Activated T-cell treated with anti-CD3 and anti-CD28 coated beads, Interleukin-2, amount 50 U/mL, for 72 hours (primary cell): ENCODE data around the gene NGFR. TPM values are rescaled to one million over a fixed set of nuclear protein-coding genes. Genes with fewer than 3 reads are reported as not detected.
"Not testable (repeated sequence)": the region's sequence is repeated elsewhere in the genome, so short reads cannot be mapped to it uniquely, and the experiment has no call there.

Experiments
- ATAC-seq, 2 donors: fragments of 150-1000 bp; cut with Tn5 transposase; replicated peaks in 1 of 2; 2 replicates each; pipeline ENCODE4 v1.10.0; 2021; ENCODE audit warnings: moderate library complexity in 2 of 2, mild to moderate bottlenecking in 1 of 2
- DNase-seq, 2 donors: peaks; one replicate each; pipeline ENCODE4 v3.0.0; 2021 to 2022; ENCODE audit warnings: mixed read lengths in 1 of 2
- H3K27ac Mint-ChIP-seq: one replicate; pipeline ENCODE4 v1.8.0; 2022; ENCODE audit warnings: mild to moderate bottlenecking, moderate library complexity, mixed read lengths
- H3K27me3 Mint-ChIP-seq: one replicate; pipeline ENCODE4 v1.8.0; 2022; ENCODE audit warnings: low read depth, mixed read lengths
- H3K36me3 Mint-ChIP-seq, 2 donors: one replicate each; pipeline ENCODE4 v1.8.0; 2022; ENCODE audit warnings: mixed read lengths in 2 of 2, mild to moderate bottlenecking in 1 of 2; ENCODE audit not compliant: insufficient read depth in 2 of 2
- H3K4me1 Mint-ChIP-seq: one replicate; pipeline ENCODE4 v1.8.0; 2022; ENCODE audit warnings: low read depth, mixed read lengths
- H3K4me3 Mint-ChIP-seq, 2 donors: one replicate each; pipeline ENCODE4 v1.8.0; 2022; ENCODE audit warnings: mild to moderate bottlenecking in 2 of 2, mixed read lengths in 2 of 2, moderate library complexity in 2 of 2
- H3K9me3 Mint-ChIP-seq, 2 donors: one replicate each; pipeline ENCODE4 v1.8.0; 2022; ENCODE audit warnings: mixed read lengths in 2 of 2
- total RNA-seq, 2 donors: library from RNA; stranded (reverse); gene quantifications; one replicate each; pipeline ENCODE4 v1.2.3, GENCODE V29; 2022

Gene NGFR
- total RNA-seq, 2 donors from 2014 or later, result 0.14 to 0.28 TPM

DNA sequence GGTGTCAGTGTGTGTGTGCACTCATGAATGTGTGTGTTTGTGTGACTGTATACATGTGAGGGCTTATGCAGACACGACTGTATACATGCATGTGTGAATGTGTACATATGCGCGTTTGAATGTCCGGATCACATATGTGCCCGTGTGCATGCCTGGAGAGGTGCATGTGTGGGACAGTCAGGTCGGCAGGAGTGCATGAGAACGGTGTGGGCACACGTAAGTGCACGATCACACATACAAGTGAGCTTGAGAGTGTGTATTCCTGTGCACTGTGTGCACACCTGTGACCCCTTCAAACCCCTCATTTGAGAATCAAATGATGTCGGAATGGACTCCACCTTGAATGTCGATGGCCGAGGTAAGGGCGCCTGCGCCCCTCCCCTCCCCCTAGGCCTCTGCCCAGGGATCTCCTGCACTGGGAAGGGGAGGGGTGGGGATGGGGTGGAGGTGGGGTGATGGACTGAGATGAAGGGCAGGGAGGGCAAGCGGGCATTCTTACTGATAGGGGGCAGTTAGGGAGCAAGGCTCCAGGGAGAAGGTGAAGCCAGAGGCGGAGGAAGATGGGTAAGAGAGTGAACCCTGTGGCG is 601 bp upstream of the NGFR start:
- H3K27ac Mint-ChIP-seq, result no peak overlapping the region
- no peak for DNase-seq
- peaks cover 8% of the 10 kb centered on the region for H3K4me1 Mint-ChIP-seq
- H3K9me3 Mint-ChIP-seq, result no peaks in the 10 kb centered on the region
- peak overlapping the region; percentile 82 to 88 for H3K4me3 Mint-ChIP-seq
- peaks cover 66% of the 10 kb centered on the region for H3K27me3 Mint-ChIP-seq
- no peaks in the 10 kb centered on the region for H3K36me3 Mint-ChIP-seq
- no peak for ATAC-seq

DNA sequence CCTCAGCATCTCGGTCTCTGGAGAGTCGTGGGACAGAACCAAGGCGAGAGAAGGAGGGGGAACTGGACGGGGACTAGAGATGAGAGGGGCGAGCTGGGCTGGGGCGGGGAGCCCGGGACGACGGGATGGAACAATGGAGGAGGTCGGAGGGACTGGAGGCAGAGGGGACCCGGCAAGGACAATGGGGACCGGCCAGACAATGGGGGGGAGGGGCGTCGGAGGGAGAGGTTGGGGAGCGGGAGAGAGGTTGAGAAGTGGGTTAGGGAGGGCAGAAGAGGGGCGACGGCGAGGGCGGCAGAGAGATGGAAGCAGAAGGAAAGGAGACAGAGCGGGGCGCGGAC is 719 bp downstream of the NGFR start:
- Mint-ChIP-seq H3K4me1 (peaks cover 8% of the 10 kb centered on the region), H3K4me3 (peak overlapping the region; percentile 85 to 88), H3K36me3 (no peaks in the 10 kb centered on the region), H3K27ac (peak overlapping the region; percentile 62), H3K27me3 (peaks cover 74% of the 10 kb centered on the region), H3K9me3 (no peaks in the 10 kb centered on the region)
- peak in 1 of 2 donors; percentile 2 for ATAC-seq
- DNase-seq, result peak in 1 of 2 donors; percentile 6

DNA sequence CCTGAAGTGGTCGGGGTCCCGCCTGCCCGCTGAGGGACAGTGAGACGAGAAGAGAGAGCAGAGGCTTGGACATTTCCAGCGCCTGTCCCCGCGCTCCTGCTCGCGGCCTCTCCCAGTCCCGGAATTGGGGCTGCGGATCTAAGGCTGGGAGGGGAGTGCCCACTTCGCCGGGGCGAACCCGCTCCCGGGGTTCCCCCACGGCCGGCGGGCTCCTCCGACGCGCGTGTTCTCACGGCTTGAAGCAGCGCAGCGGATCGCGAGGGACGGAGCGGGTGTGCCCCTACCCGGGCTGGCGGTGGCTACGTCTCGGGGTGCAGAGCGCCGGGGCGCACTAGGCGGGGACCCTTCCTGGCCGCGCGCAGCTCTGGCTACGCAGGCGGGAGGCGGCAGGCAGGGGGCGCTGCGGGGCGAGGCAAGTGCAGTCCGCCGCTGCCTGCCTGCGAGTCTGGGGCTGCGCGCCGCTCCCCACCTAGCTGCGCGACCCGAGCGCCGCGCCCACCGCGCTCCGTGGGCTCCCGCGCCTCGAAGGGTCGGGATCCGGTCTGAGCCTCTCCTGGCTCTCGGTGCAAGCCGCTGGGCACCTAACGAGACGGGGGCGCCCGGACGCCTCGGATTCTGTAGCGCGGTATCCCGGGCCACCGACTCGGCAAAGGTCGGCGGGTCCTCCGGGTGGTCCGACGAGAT is 1.2 kb downstream of the NGFR start:
- peaks cover 72% of the 10 kb centered on the region for H3K27me3 Mint-ChIP-seq
- no peaks in the 10 kb centered on the region for H3K36me3 Mint-ChIP-seq
- peak overlapping the region; percentile 62 for H3K27ac Mint-ChIP-seq
- H3K4me1 Mint-ChIP-seq, result peaks cover 8% of the 10 kb centered on the region
- H3K4me3 Mint-ChIP-seq, result peak overlapping the region; percentile 85 to 88
- H3K9me3 Mint-ChIP-seq, result no peaks in the 10 kb centered on the region
- DNase-seq (peak; percentile 92), ATAC-seq (peak; percentile 85 to 87)

DNA sequence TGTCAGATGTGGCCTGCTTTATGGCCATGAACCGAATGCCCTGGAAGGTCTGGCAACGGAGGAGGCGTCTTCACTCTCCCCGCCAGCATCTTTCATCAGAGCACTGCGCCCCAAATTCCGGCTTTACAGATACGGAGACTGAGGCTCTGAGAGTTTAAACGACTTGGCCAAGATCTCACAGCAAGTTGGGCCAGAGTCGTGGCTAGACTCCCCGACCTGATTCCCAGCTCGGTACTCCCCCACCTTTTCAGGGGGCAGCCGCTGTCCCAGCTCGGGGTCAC is 1.7 kb downstream of the NGFR start:
- peak overlapping the region; percentile 85 to 88 for H3K4me3 Mint-ChIP-seq
- H3K4me1 Mint-ChIP-seq, result peaks cover 8% of the 10 kb centered on the region
- no peaks in the 10 kb centered on the region for H3K36me3 Mint-ChIP-seq
- DNase-seq (peak in 1 of 2 donors; percentile 5), ATAC-seq (peak in 1 of 2 donors; percentile 1)
- no peaks in the 10 kb centered on the region for H3K9me3 Mint-ChIP-seq
- H3K27ac Mint-ChIP-seq, result no peak overlapping the region
- H3K27me3 Mint-ChIP-seq, result peaks cover 67% of the 10 kb centered on the region

DNA sequence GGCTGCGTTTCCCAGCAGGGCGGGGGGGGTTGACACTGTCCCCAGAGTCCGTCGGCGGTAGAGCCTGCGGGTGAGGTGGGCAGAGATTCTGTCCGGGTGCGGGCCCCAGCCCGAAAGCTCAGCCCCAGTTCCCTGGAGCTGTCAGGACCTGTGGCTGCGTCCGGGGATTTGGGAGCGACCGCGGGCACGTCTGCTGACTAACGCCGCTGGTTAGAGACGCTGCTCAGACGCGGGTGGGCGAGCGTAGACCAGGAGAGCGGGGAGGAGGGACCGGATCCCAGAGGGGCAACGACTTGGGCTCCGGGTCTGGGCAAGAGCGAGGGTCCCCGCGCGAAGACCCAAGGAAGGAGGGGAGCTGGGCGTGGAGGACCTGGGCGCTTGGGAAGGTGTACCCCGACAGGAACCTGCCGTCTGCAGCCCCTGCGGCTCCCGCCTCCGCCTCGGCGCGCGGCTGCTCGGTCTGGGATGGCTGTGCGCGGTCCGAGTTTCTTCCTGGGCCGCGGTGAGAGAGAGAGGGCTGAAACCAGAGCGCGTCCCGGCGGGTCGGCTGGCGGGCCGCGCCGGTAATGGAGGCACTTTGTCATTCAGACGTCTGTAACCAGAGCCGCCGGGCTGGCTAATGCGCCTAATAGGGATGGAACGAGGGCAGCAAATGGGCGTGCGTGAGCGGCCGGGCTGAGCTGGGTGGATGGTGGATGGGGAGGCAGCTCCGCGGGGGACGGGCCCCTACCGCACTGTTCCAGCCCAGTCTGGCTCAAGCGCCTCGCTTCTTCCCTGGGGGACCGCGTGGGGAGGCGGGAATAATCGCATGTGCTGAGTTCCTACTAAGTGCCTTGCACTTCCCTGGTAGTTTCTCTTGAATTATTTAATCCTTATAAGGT is 2.3 kb downstream of the NGFR start:
- Mint-ChIP-seq H3K36me3 (no peaks in the 10 kb centered on the region), H3K27ac (no peak overlapping the region), H3K27me3 (peaks cover 68% of the 10 kb centered on the region), H3K4me1 (peaks cover 8% of the 10 kb centered on the region), H3K4me3 (peak overlapping the region; percentile 85 to 88), H3K9me3 (no peaks in the 10 kb centered on the region)
- peak in 1 of 2 donors; percentile 6 for ATAC-seq
- DNase-seq, result peak; percentile 15 to 21

DNA sequence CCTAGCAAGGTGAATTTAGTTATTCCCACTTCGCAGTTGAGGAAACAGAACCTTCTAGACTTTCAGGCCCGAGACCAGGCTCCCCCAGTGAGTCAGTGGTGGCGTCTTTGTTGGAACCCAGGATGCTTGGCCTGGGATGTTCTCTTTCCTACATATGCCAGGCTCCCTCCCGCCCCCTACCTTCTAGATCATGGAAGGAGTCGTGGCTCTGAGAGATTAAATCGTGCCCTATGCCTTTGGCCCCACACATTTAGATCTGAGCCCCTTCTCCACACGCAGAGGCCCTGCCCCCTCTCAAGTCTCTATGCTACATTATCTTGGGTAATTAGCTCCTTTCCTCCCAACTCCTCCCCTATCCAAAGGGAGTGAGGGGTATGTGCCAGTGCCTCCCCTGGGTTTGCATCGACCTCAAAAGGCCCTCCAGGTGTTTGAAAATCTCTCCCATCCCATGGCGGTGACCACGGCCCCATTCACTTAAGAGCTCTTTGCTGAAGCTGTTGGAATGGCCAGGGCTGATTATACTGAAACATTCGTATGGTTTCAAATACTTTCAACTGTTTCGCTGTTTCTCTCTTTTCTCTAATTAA is 3.0 kb downstream of the NGFR start:
- Mint-ChIP-seq H3K27me3 (peaks cover 75% of the 10 kb centered on the region), H3K4me3 (peak overlapping the region; percentile 19 to 88), H3K27ac (no peak overlapping the region), H3K36me3 (no peaks in the 10 kb centered on the region), H3K9me3 (no peaks in the 10 kb centered on the region), H3K4me1 (peaks cover 8% of the 10 kb centered on the region)
- ATAC-seq (no peak), DNase-seq (no peak)

DNA sequence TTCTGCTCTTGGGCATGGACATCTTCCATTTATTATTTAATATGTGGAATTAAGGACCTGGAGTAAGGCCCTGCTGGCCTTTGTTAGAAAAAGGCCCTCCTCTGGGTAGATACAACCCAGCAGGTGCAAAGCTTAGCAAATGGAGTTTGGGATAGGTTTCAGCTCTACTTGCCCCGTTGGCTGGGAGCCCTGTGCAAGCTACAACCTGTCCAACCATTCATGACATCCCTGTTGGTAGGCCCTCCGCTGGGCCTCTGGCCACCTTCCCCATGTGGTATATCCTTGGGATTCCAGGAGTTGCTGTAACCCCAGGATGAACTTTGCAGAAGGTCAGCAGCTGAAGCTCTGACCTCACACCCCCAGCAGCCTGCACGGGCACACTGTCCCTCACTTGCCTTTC is 6.4 kb downstream of the NGFR start:
- Mint-ChIP-seq H3K27ac (no peak overlapping the region), H3K36me3 (no peaks in the 10 kb centered on the region), H3K4me3 (no peak overlapping the region), H3K4me1 (no peaks in the 10 kb centered on the region), H3K9me3 (no peaks in the 10 kb centered on the region), H3K27me3 (peaks cover 74% of the 10 kb centered on the region)
- ATAC-seq (no peak), DNase-seq (no peak)

DNA sequence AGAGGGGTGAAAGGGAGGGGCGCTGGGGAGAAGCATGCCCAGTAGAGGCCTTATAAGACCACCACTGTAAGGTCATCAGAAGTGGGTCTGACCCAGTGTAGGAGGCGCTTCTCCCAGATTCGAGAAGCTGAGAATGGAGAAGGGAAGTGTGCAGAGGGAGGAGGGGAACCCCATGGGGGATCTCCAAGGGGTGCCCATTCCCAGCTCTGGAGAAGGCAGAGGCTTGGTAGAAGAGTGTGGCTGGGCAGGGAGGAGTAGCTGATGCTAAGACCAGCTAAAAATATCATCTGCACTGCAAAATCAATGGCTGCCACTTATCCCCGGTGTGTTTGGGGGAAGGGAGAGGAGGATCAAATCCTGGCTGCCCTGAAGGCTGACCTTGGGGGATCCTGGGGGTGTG is 7.2 kb downstream of the NGFR start:
- Mint-ChIP-seq H3K9me3 (no peaks in the 10 kb centered on the region), H3K27me3 (peaks cover 75% of the 10 kb centered on the region), H3K27ac (no peak overlapping the region), H3K36me3 (no peaks in the 10 kb centered on the region), H3K4me1 (no peaks in the 10 kb centered on the region), H3K4me3 (no peak overlapping the region)
- DNase-seq (no peak), ATAC-seq (no peak)

DNA sequence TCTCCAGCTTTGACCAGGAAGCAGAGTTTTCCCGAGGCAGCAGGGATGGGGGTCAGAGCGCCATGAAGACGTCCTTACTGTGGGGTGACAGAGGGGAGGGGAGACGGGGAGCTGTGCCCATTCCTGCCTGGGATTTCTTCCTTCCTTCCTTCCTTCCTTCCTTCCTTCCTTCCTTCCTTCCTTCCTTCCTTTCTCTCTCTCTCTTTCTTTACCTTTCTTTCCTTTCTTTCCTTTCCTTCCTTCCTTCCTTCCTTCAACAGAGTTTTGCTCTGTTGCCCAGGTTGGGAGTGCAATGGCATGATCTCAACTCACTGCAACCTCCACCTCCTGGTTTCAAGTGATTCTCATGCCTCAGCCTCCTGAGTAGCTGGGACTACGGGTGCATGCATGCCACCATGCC is 7.6 kb downstream of the NGFR start:
- DNase-seq, H3K4me1 Mint-ChIP-seq, H3K4me3 Mint-ChIP-seq, ATAC-seq, H3K27ac Mint-ChIP-seq, H3K36me3 Mint-ChIP-seq, H3K9me3 Mint-ChIP-seq: not testable (repeated sequence)
- H3K27me3 Mint-ChIP-seq, result peaks cover 73% of the 10 kb centered on the region

DNA sequence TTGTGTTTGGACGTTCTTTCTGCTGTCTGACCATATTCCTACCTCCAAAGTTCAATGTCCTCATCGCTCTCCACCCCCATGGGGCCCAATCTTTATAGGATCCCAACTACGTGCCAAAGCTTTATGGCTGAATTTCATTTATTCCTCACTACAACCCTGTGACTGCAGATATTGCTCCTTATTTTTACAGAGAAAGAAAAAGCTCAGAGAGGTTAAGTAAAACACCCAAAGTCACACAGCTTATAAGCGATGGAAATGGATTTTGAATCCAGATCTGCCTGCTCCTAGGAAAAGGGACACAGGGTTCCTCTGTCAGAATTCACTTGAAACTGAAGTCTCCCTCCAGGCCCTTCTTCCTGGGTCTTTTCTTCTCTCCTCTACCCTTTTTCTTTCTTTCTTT is 9.3 kb downstream of the NGFR start:
- DNase-seq (no peak), ATAC-seq (no peak)
- Mint-ChIP-seq H3K9me3 (no peaks in the 10 kb centered on the region), H3K27ac (no peak overlapping the region), H3K4me1 (no peaks in the 10 kb centered on the region), H3K27me3 (peaks cover 56% of the 10 kb centered on the region), H3K4me3 (no peak overlapping the region), H3K36me3 (no peaks in the 10 kb centered on the region)

DNA sequence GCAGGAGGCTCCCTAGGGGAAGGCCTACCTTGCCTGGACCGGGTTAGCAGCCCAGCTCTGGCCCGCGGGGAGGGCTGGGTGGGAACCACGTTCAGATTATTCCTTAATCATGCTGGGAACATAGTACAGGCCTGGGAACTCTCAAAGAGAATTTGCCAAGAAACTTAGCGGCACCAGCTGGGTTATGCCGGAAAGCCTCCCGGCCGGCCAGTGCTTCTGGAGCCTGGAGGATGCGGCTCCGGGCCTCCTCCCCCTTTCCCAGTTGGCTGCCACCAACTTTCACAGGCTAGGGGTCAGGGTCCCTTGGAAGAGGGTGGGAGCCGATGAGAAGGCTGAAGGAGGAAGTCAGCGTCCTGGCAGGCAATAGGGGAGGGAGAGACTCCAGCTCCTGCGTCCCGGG is 10.8 kb downstream of the NGFR start:
- H3K4me1 Mint-ChIP-seq, result no peaks in the 10 kb centered on the region
- no peak for DNase-seq
- H3K9me3 Mint-ChIP-seq, result no peaks in the 10 kb centered on the region
- H3K27ac Mint-ChIP-seq, result no peak overlapping the region
- no peak for ATAC-seq
- no peaks in the 10 kb centered on the region for H3K36me3 Mint-ChIP-seq
- peaks cover 42% of the 10 kb centered on the region for H3K27me3 Mint-ChIP-seq
- H3K4me3 Mint-ChIP-seq, result no peak overlapping the region

DNA sequence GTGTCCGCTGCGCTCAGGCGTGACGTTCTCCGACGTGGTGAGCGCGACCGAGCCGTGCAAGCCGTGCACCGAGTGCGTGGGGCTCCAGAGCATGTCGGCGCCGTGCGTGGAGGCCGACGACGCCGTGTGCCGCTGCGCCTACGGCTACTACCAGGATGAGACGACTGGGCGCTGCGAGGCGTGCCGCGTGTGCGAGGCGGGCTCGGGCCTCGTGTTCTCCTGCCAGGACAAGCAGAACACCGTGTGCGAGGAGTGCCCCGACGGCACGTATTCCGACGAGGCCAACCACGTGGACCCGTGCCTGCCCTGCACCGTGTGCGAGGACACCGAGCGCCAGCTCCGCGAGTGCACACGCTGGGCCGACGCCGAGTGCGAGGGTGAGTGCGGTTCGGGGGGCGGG is 11.2 kb downstream of the NGFR start:
- Mint-ChIP-seq H3K4me3 (no peak overlapping the region), H3K27me3 (peaks cover 39% of the 10 kb centered on the region), H3K27ac (no peak overlapping the region), H3K4me1 (no peaks in the 10 kb centered on the region), H3K9me3 (no peaks in the 10 kb centered on the region), H3K36me3 (no peaks in the 10 kb centered on the region)
- no peak for ATAC-seq
- no peak for DNase-seq
